ENCODE results near the gene AADACL4. TPM values are rescaled to one million over a fixed set of nuclear protein-coding genes. Genes with fewer than 3 reads are reported as not detected.
"Not testable (repeated sequence)": the region's sequence is repeated elsewhere in the genome, so short reads cannot be mapped to it uniquely, and the experiment has no call there.

The AADACL4 gene
- polyA plus RNA-seq, 2 donors = not detected

DNA sequence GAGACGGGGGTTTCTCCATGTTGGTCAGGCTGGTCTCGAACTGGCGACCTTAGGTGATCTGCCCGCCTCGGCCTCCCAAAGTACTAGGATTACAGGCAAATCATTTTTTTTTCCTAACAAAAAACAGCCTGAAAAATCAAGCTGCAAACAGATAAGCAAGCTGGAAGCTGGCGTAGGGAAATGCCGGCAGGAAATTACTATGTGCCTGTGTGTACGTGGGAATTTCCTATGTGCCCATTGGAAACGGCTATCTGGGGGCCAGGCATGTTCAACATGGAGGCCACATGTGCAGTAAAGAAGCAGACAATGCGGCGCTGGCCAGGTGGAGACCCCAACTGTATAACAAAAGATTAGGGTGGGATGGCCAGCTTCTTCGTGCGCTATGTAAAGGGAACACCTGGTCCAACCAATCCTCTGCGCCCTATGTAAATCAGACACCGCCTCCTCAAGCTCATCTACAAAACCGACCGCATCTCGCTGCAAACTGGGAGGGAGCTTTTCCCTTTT is 9.1 kb upstream of the AADACL4 start:
- Histone ChIP-seq H3K36me3 (ENCODE audit: control insufficient read depth in 2 of 2, insufficient read depth in 2 of 2, low read length in 1 of 2) (no peaks in the 10 kb centered on the region), H3K27ac (ENCODE audit: low read depth in 2 of 2, low read length in 1 of 2) (no peak overlapping the region), H3K27me3 (ENCODE audit: control insufficient read depth in 1 of 2, insufficient read depth in 2 of 2, low read length in 2 of 2) (no peaks in the 10 kb centered on the region), H3K4me3 (ENCODE audit: low read depth in 1 of 2, low read length in 2 of 2) (no peak overlapping the region), H3K9me3 (ENCODE audit: control insufficient read depth in 2 of 2, insufficient read depth in 1 of 2, low read depth in 1 of 2, low read length in 1 of 2) (peaks cover 2 to 10% of the 10 kb centered on the region in 2 donors), H3K4me1 (ENCODE audit: control insufficient read depth in 2 of 2, insufficient read depth in 2 of 2, low read length in 1 of 2) (no peaks in the 10 kb centered on the region)
- WGBS, 2 donors = 87 to 90% methylated on average over 18 of the region's 18 CpGs

DNA sequence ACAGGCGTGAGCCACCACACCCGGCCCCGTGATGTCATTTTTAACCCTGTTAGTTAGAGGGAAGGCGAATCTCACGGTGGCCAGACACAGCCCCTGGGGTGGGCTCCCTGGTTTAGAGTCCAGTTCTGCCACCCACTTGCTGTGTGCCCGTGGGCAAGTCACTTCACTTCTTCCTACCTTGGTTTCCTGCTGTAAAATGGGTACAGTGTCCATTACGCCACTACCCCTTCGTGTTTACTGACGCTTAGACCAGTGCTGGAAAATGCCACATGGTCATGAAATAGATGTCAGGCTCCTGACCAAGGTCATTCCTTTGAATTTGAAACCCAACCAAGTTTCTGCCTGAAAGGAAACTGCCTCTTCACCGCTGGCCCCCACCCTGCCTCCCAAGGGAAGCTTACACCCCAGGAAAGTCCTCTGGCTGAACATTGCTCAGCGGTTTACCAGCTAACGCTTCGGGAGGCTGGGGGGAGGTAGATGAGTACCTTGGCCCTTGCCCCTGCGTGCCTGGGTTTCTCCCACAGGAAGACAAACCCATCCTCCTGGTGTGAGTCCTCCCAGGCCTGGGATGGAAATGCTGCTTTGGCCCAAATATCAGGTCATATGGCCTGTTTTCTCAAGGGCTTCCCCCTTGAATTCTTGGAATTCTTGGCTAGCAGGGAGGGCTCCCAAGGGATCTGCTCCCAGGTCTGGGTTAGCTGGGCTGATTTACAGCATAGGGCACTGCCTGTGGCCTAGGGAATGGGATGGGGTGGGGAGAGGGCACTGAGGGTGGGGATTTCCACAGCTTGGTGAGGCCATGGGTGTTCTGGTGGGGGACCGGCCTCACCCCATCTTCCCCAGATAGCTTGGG is 7.6 kb upstream of the AADACL4 start:
- no peaks in the 10 kb centered on the region for H3K36me3 ChIP-seq (ENCODE audit: control insufficient read depth in 2 of 2, insufficient read depth in 2 of 2, low read length in 1 of 2)
- WGBS, 2 donors = 79 to 80% methylated on average over 15 of the region's 15 CpGs
- peaks cover 2 to 13% of the 10 kb centered on the region in 2 donors for H3K9me3 ChIP-seq (ENCODE audit: control insufficient read depth in 2 of 2, insufficient read depth in 1 of 2, low read depth in 1 of 2, low read length in 1 of 2)
- H3K27ac ChIP-seq (ENCODE audit: low read depth in 2 of 2, low read length in 1 of 2) = no peak overlapping the region
- no peaks in the 10 kb centered on the region for H3K27me3 ChIP-seq (ENCODE audit: control insufficient read depth in 1 of 2, insufficient read depth in 2 of 2, low read length in 2 of 2)
- H3K4me3 ChIP-seq (ENCODE audit: low read depth in 1 of 2, low read length in 2 of 2) = no peak overlapping the region
- no peaks in the 10 kb centered on the region for H3K4me1 ChIP-seq (ENCODE audit: control insufficient read depth in 2 of 2, insufficient read depth in 2 of 2, low read length in 1 of 2)

DNA sequence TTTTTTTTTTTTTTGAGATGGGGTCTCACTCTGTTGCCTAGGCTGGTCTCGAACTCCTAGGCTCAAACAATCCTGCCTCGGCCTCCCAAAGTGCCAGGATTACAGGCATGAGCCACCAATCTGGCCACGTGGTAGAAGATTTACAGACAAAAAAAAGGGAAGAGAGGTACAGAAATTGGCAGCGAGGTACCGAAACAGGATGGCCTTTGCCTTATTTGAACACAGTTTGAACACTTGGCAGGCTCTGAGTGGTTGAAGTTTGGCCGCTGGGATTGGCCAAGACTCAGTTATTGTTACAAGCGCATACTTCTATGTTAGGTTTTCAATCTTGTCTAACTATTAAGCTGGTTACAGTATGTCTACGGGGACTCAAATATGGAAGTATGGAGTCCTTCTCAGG is 6.2 kb upstream of the AADACL4 start:
- Histone ChIP-seq H3K9me3 (ENCODE audit: control insufficient read depth in 2 of 2, insufficient read depth in 1 of 2, low read depth in 1 of 2, low read length in 1 of 2) (peaks cover 2 to 13% of the 10 kb centered on the region in 2 donors), H3K36me3 (ENCODE audit: control insufficient read depth in 2 of 2, insufficient read depth in 2 of 2, low read length in 1 of 2) (no peaks in the 10 kb centered on the region), H3K27ac (ENCODE audit: low read depth in 2 of 2, low read length in 1 of 2) (no peak overlapping the region), H3K4me3 (ENCODE audit: low read depth in 1 of 2, low read length in 2 of 2) (no peak overlapping the region), H3K27me3 (ENCODE audit: control insufficient read depth in 1 of 2, insufficient read depth in 2 of 2, low read length in 2 of 2) (no peaks in the 10 kb centered on the region), H3K4me1 (ENCODE audit: control insufficient read depth in 2 of 2, insufficient read depth in 2 of 2, low read length in 1 of 2) (no peaks in the 10 kb centered on the region)
- 80 to 89% methylated on average over 8 of the region's 8 CpGs for WGBS, 2 donors

DNA sequence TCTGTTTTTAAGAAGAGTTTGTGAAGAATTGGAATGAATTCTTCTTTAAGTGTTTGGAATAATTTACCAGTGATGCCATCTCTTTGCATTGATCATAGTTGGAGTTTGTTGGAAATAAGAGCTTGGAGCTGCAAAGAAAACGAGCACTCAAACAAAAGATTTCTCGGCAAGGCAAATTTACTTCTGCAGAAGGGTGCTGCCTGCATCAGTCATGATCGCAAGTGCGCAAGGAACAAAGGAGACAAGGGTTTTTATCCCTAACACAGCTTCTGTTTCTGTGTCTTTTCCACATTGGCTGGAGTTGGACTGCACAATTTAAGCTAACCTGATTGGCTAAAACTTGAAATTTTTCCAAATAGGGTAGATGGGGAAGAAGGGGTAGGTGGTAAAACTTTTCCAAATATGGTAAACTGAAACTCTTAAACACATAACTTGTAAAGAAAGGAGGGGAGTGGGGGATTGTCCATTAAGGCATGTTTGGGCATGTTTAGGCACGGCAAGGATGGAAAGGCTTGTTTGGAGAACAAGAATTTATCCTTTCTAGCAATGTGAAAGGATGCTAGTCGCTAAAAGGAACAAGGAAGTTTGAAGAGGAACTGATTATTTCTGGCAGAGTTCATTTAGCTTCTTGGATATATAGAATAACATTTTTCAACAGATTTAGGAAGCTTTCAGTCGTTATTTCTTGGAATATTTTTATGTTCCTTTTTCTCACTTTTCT is 3.5 kb upstream of the AADACL4 start:
- peaks cover 2 to 13% of the 10 kb centered on the region in 2 donors for H3K9me3 ChIP-seq (ENCODE audit: control insufficient read depth in 2 of 2, insufficient read depth in 1 of 2, low read depth in 1 of 2, low read length in 1 of 2)
- H3K36me3 ChIP-seq (ENCODE audit: control insufficient read depth in 2 of 2, insufficient read depth in 2 of 2, low read length in 1 of 2) = no peaks in the 10 kb centered on the region
- no peak overlapping the region for H3K4me3 ChIP-seq (ENCODE audit: low read depth in 1 of 2, low read length in 2 of 2)
- no peaks in the 10 kb centered on the region for H3K4me1 ChIP-seq (ENCODE audit: control insufficient read depth in 2 of 2, insufficient read depth in 2 of 2, low read length in 1 of 2)
- H3K27ac ChIP-seq (ENCODE audit: low read depth in 2 of 2, low read length in 1 of 2) = no peak overlapping the region
- no peaks in the 10 kb centered on the region for H3K27me3 ChIP-seq (ENCODE audit: control insufficient read depth in 1 of 2, insufficient read depth in 2 of 2, low read length in 2 of 2)
- WGBS, 2 donors = 84 to 89% methylated on average over 7 of the region's 7 CpGs

DNA sequence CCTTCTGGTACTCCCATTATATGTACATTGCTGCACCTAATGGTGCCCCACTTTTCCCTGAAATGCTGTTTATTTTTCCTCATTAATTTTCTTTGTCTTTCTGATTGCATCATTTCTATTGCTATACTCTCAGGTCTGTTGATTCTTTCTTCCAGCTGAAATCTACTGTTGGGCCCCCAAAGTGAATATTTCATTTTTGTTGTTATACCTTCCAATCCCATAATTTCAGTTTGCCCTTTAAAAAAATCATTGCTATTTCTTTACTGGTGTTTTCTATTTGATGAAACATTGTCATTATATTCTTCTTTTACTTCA is 3.0 kb upstream of the AADACL4 start:
- Histone ChIP-seq H3K9me3 (ENCODE audit: control insufficient read depth in 2 of 2, insufficient read depth in 1 of 2, low read depth in 1 of 2, low read length in 1 of 2) (peaks cover 2 to 13% of the 10 kb centered on the region in 2 donors), H3K27ac (ENCODE audit: low read depth in 2 of 2, low read length in 1 of 2) (no peak overlapping the region), H3K36me3 (ENCODE audit: control insufficient read depth in 2 of 2, insufficient read depth in 2 of 2, low read length in 1 of 2) (no peaks in the 10 kb centered on the region), H3K4me1 (ENCODE audit: control insufficient read depth in 2 of 2, insufficient read depth in 2 of 2, low read length in 1 of 2) (no peaks in the 10 kb centered on the region), H3K27me3 (ENCODE audit: control insufficient read depth in 1 of 2, insufficient read depth in 2 of 2, low read length in 2 of 2) (no peaks in the 10 kb centered on the region), H3K4me3 (ENCODE audit: low read depth in 1 of 2, low read length in 2 of 2) (no peak overlapping the region)

DNA sequence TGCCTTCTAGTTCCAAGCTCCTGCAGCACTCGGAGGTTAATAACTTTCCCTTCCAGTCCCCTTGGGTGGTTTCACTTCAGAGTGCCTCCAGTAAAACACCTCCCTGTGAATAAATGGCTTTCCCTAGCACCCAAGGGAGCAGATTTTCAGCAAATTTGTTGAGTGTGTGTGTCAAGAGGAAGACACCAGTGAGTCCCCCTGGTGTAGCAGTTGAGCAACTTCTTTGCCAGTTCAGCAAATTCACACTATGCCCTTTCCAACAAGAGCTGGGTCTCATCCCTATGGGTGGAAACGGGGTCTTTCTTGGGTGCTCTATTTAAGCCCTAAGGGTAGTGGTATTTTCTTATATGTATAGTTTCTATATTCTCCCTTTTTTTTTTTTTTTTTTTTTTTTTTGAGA is 806 bp upstream of the AADACL4 start:
- Histone ChIP-seq H3K36me3 (ENCODE audit: control insufficient read depth in 2 of 2, insufficient read depth in 2 of 2, low read length in 1 of 2) (no peaks in the 10 kb centered on the region), H3K4me1 (ENCODE audit: control insufficient read depth in 2 of 2, insufficient read depth in 2 of 2, low read length in 1 of 2) (no peaks in the 10 kb centered on the region), H3K9me3 (ENCODE audit: control insufficient read depth in 2 of 2, insufficient read depth in 1 of 2, low read depth in 1 of 2, low read length in 1 of 2) (peaks cover 2 to 11% of the 10 kb centered on the region in 2 donors), H3K27me3 (ENCODE audit: control insufficient read depth in 1 of 2, insufficient read depth in 2 of 2, low read length in 2 of 2) (no peaks in the 10 kb centered on the region), H3K4me3 (ENCODE audit: low read depth in 1 of 2, low read length in 2 of 2) (no peak overlapping the region), H3K27ac (ENCODE audit: low read depth in 2 of 2, low read length in 1 of 2) (no peak overlapping the region)
- 92 to 96% methylated on average over 2 of the region's 2 CpGs for WGBS, 2 donors

DNA sequence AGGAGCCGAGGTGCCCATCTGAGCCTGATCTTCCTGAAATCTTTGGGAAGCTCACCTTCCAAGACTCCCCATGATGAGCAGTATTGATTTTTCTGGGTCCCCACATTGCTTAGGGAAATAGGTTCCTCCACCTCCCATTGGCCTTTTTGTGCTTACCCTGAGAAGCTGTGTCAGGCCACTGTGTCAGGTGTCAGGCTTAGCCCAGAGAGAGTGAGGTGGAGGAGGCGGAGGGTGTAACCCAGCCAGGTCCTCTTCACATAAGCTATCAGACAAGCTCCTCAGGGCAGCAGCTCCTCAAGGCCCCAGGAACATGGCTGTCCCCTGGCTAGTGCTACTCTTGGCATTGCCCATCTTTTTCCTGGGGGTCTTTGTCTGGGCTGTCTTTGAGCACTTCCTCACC is 352 bp downstream of the AADACL4 start:
- Histone ChIP-seq H3K4me1 (ENCODE audit: control insufficient read depth in 2 of 2, insufficient read depth in 2 of 2, low read length in 1 of 2) (no peaks in the 10 kb centered on the region), H3K9me3 (ENCODE audit: control insufficient read depth in 2 of 2, insufficient read depth in 1 of 2, low read depth in 1 of 2, low read length in 1 of 2) (peaks cover 2 to 7% of the 10 kb centered on the region in 2 donors), H3K4me3 (ENCODE audit: low read depth in 1 of 2, low read length in 2 of 2) (no peak overlapping the region), H3K36me3 (ENCODE audit: control insufficient read depth in 2 of 2, insufficient read depth in 2 of 2, low read length in 1 of 2) (no peaks in the 10 kb centered on the region), H3K27ac (ENCODE audit: low read depth in 2 of 2, low read length in 1 of 2) (no peak overlapping the region), H3K27me3 (ENCODE audit: control insufficient read depth in 1 of 2, insufficient read depth in 2 of 2, low read length in 2 of 2) (no peaks in the 10 kb centered on the region)
- WGBS, 2 donors = 93 to 96% methylated on average over 2 of the region's 2 CpGs

DNA sequence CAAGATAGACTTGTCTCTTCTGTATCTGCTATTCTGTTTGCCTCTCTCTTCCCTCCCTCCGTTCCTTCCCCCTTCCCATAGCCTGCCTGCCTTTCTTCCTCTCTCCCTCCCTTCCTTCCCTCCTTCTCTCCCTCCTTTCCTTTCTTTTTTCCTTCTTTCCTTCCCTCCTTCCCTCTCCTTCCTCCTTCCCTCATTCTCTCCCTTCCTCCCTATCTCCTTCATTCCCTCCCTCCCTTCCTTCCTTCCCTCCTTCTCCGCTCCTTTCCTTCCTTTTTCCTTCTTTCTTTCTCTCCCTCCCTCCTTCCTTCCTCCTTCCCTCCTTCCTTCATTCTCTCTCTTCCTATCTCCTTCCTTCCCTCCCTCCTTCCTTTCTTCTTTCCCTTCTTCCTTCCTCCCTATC is 944 bp downstream of the AADACL4 start:
- 92 to 93% methylated on average over 2 of the region's 2 CpGs for WGBS, 2 donors
- Histone ChIP-seq H3K4me3 (ENCODE audit: low read depth in 1 of 2, low read length in 2 of 2) (no peak overlapping the region), H3K27me3 (ENCODE audit: control insufficient read depth in 1 of 2, insufficient read depth in 2 of 2, low read length in 2 of 2) (no peaks in the 10 kb centered on the region), H3K4me1 (ENCODE audit: control insufficient read depth in 2 of 2, insufficient read depth in 2 of 2, low read length in 1 of 2) (no peaks in the 10 kb centered on the region), H3K27ac (ENCODE audit: low read depth in 2 of 2, low read length in 1 of 2) (no peak overlapping the region), H3K36me3 (ENCODE audit: control insufficient read depth in 2 of 2, insufficient read depth in 2 of 2, low read length in 1 of 2) (no peaks in the 10 kb centered on the region), H3K9me3 (ENCODE audit: control insufficient read depth in 2 of 2, insufficient read depth in 1 of 2, low read depth in 1 of 2, low read length in 1 of 2) (peaks cover 0 to 2% of the 10 kb centered on the region in 2 donors)

DNA sequence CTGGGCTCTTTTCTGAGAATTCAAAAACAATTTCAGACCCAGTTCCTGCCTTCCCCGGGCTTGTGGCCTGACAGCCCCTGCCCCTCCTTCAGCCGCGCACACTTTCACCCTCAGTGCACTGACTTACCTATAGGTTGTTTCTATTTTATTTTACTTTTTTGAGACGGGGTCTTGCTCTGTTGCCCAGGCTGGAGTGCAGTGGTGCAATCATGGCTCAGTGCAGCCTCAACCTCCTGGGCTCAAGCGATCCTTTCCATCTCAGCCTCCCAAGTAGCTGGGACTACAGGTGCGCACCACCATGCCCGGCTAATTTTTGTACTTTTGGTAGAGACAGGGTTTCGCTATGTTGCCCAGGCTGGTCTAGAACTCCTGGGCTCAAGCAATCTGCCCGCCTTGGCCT is 1.5 kb downstream of the AADACL4 start:
- not testable (repeated sequence) for H3K9me3 ChIP-seq (ENCODE audit: control insufficient read depth in 2 of 2, insufficient read depth in 1 of 2, low read depth in 1 of 2, low read length in 1 of 2); H3K36me3 ChIP-seq (ENCODE audit: control insufficient read depth in 2 of 2, insufficient read depth in 2 of 2, low read length in 1 of 2); H3K4me3 ChIP-seq (ENCODE audit: low read depth in 1 of 2, low read length in 2 of 2); H3K27ac ChIP-seq (ENCODE audit: low read depth in 2 of 2, low read length in 1 of 2); H3K27me3 ChIP-seq (ENCODE audit: control insufficient read depth in 1 of 2, insufficient read depth in 2 of 2, low read length in 2 of 2); H3K4me1 ChIP-seq (ENCODE audit: control insufficient read depth in 2 of 2, insufficient read depth in 2 of 2, low read length in 1 of 2)
- WGBS, 2 donors = 94% methylated on average over 9 of the region's 9 CpGs

Data from esophagus (tissue), 2 donors.